OCI-LY7 (cell line): ENCODE measurements around the gene SESN2. TPM values are rescaled to one million over a fixed set of nuclear protein-coding genes. Genes with fewer than 3 reads are reported as not detected.

Source experiments
- BruUV-seq: library from RNA; stranded (reverse); fragments of 400-500 nt; replicated peaks from 2 replicates; lab custom pipeline; 2021; lab: Mats Ljungman, UMichigan
- CTCF ChIA-PET: fragments of 300-600 bp; sonication (Branson Sonifier 250); formaldehyde crosslinking; loops from one replicate; lab custom pipeline; 2022; ENCODE audit warnings: antibody characterized with exemption; ENCODE audit not compliant: unreplicated experiment; lab: Charles Lee
- POLR2A ChIA-PET: fragments of 300-600 bp; sonication (Branson Sonifier 250); formaldehyde crosslinking; loops from one replicate; lab custom pipeline; 2022; ENCODE audit warnings: antibody characterized with exemption; lab: Charles Lee
- DNase-seq: peaks from one replicate; pipeline ENCODE4 v3.0.0-alpha.2; 2015; ENCODE audit warnings: low spot score
- H2AFZ ChIP-seq: fragments of 200-600 bp; sonication (generic), shearing (Covaris generic); 2 replicates; pipeline ENCODE4 v1.6.1; 2014; ENCODE audit warnings: mild to moderate bottlenecking, antibody characterized with exemption, low read length, moderate library complexity
- H3K27ac ChIP-seq: fragments of 200-600 bp; sonication (generic); 2 replicates; pipeline ENCODE4 v1.5.1; 2014; ENCODE audit warnings: mixed run types, low read depth, mild to moderate bottlenecking, moderate library complexity, low read length, inconsistent platforms; ENCODE audit not compliant: poor library complexity, severe bottlenecking
- H3K36me3 ChIP-seq: fragments of 200-600 bp; sonication (generic); 2 replicates; pipeline ENCODE4 v1.6.1; 2014; ENCODE audit warnings: mild to moderate bottlenecking, antibody characterized with exemption, low read length, moderate library complexity, mixed read lengths; ENCODE audit not compliant: insufficient read depth
- H3K4me1 ChIP-seq: fragments of 200-600 bp; sonication (generic); 2 replicates; pipeline ENCODE4 v1.5.1; 2014; ENCODE audit warnings: mild to moderate bottlenecking, low read length; ENCODE audit not compliant: insufficient read depth, poor library complexity, severe bottlenecking
- H3K4me2 ChIP-seq: fragments of 200-600 bp; sonication (generic); 2 replicates; pipeline ENCODE4 v1.6.1; 2014; ENCODE audit warnings: mild to moderate bottlenecking, low read length
- H3K4me3 ChIP-seq: fragments of 200-600 bp; sonication (generic); 2 replicates; pipeline ENCODE4 v1.5.1; 2014; ENCODE audit warnings: mild to moderate bottlenecking, low read depth, low read length; ENCODE audit not compliant: poor library complexity, severe bottlenecking
- H3K79me2 ChIP-seq: fragments of 200-600 bp; sonication (generic); 2 replicates; pipeline ENCODE4 v1.6.1; 2016; ENCODE audit warnings: low read depth, mild to moderate bottlenecking, low read length, moderate library complexity, mixed read lengths; ENCODE audit not compliant: insufficient read depth
- H3K9me2 ChIP-seq: fragments of 200-600 bp; sonication (generic); 2 replicates; pipeline ENCODE4 v1.6.1; 2016; ENCODE audit warnings: mild to moderate bottlenecking, low read length, mixed read lengths; ENCODE audit not compliant: insufficient read depth
- H3K9me3 ChIP-seq: fragments of 200-600 bp; sonication (generic); 2 replicates; pipeline ENCODE4 v1.6.1; 2014; ENCODE audit warnings: mild to moderate bottlenecking, mixed run types, low read length, mixed read lengths
- H4K20me1 ChIP-seq: fragments of 200-600 bp; sonication (generic); 2 replicates; pipeline ENCODE4 v1.6.1; 2014; ENCODE audit warnings: mild to moderate bottlenecking, antibody characterized with exemption, low read length, moderate library complexity, mixed read lengths; ENCODE audit not compliant: insufficient read depth
- CTCF ChIP-seq: fragments of 200-600 bp; sonication (generic); conservative IDR thresholded peaks from 2 replicates; pipeline ENCODE4 v1.5.1; 2014; ENCODE audit warnings: mild to moderate bottlenecking, antibody characterized with exemption, low read length, moderate library complexity, mixed read lengths
- EZH2phosphoT487 ChIP-seq: fragments of 200-600 bp; sonication (generic); IDR thresholded peaks from 2 replicates; pipeline ENCODE4 v1.6.1; 2018; ENCODE audit warnings: low read depth, borderline replicate concordance, mild to moderate bottlenecking, mixed run types, antibody characterized with exemption, low read length, moderate library complexity, mixed read lengths
- intact Hi-C: fragments of 100-400 bp; cut with micrococcal nuclease; formaldehyde crosslinking; loops from one replicate; pipeline ENCODE4 v1.10.0; 2022; ENCODE audit not compliant: unreplicated experiment
- total RNA-seq, 2 experiments: library from RNA; depleted of rRNA in 1 of 2; stranded (reverse); fragments of >200 nt in 1 of 2; shearing (Covaris generic) in 1 of 2; gene quantifications; 2 replicates each; pipeline ENCODE4 v1.2.3, GENCODE V29; 2014 to 2022

The SESN2 gene
- total RNA-seq, 2 experiments from 2014 or later: 22.8 to 41.2 TPM

GRCh38 chr1:28309702-28310101 is 50.4 kb downstream of the SESN2 start:
- Histone ChIP-seq H3K9me3 (no peaks in the 10 kb centered on the region), H3K4me2 (no peak overlapping the region), H2AFZ (no peak overlapping the region), H3K36me3 (no peaks in the 10 kb centered on the region), H3K9me2 (no peaks in the 10 kb centered on the region), H3K4me3 (no peak overlapping the region), H3K79me2 (no peaks in the 10 kb centered on the region), H3K27ac (no peak overlapping the region), H4K20me1 (no peaks in the 10 kb centered on the region), H3K4me1 (no peaks in the 10 kb centered on the region)
- BruUV-seq: no TSS peak
- POLR2A ChIA-PET: interaction anchor here (1.6 kb wide), 1 partner anchor 17 kb away, joined by 6 read pairs; no protein-coding TSS in a partner anchor
- no peak for DNase-seq
- TF ChIP-seq CTCF: no peak
- no peak for TF ChIP-seq EZH2phosphoT487
- CTCF ChIA-PET: no interaction called here
- intact Hi-C loops: no loop called here

GRCh38 chr1:28313702-28314546 is 54.6 kb downstream of the SESN2 start:
- Histone ChIP-seq H3K4me1 (no peaks in the 10 kb centered on the region), H2AFZ (no peak overlapping the region), H3K9me2 (no peaks in the 10 kb centered on the region), H3K9me3 (no peaks in the 10 kb centered on the region), H3K4me3 (no peak overlapping the region), H3K4me2 (no peak overlapping the region), H4K20me1 (no peaks in the 10 kb centered on the region), H3K79me2 (no peaks in the 10 kb centered on the region), H3K36me3 (no peaks in the 10 kb centered on the region), H3K27ac (no peak overlapping the region)
- BruUV-seq: no TSS peak
- POLR2A ChIA-PET: interaction anchor here (1.5 kb wide), 1 partner anchor 13 kb away, joined by 4 read pairs; no protein-coding TSS in a partner anchor
- intact Hi-C loops: no loop called here
- TF ChIP-seq EZH2phosphoT487 (no peak), CTCF (no peak)
- CTCF ChIA-PET: no interaction called here
- no peak for DNase-seq

GRCh38 chr1:28314547-28314941 is 55.2 kb downstream of the SESN2 start:
- ChIA-PET CTCF (no interaction called here), POLR2A (interaction anchor here (1.5 kb wide), 1 partner anchor 13 kb away, joined by 4 read pairs; no protein-coding TSS in a partner anchor)
- no peak overlapping the region for H3K4me3 ChIP-seq
- H3K4me1 ChIP-seq: no peaks in the 10 kb centered on the region
- no peaks in the 10 kb centered on the region for H4K20me1 ChIP-seq
- DNase-seq: no peak
- H3K4me2 ChIP-seq: no peak overlapping the region
- TF ChIP-seq EZH2phosphoT487 (no peak), CTCF (no peak)
- H3K9me3 ChIP-seq: no peaks in the 10 kb centered on the region
- intact Hi-C loops: no loop called here
- no peaks in the 10 kb centered on the region for H3K36me3 ChIP-seq
- no TSS peak for BruUV-seq
- H2AFZ ChIP-seq: no peak overlapping the region
- H3K27ac ChIP-seq: no peak overlapping the region
- no peaks in the 10 kb centered on the region for H3K9me2 ChIP-seq
- H3K79me2 ChIP-seq: no peaks in the 10 kb centered on the region
